Naive thymus-derived CD4-positive, alpha-beta T cell (primary cell): Measurements from ENCODE around the gene PTGES. TPM values are rescaled to one million over a fixed set of nuclear protein-coding genes. Genes with fewer than 3 reads are reported as not detected.
A peak's percentile ranks its signal among the peaks of the same experiment; 100 is the strongest.

Source experiments
- ATAC-seq: fragments of 150-1000 bp; cut with Tn5 transposase; 2 replicates; pipeline ENCODE4 v1.10.0; 2021; ENCODE audit warnings: mild to moderate bottlenecking, moderate library complexity
- CTCF ChIA-PET: fragments of 350-600 bp; sonication (Branson Sonifier 250); formaldehyde crosslinking; loops from one replicate; lab custom pipeline; 2021; ENCODE audit warnings: antibody characterized with exemption; lab: Charles Lee
- POLR2A ChIA-PET: fragments of 350-600 bp; sonication (Branson Sonifier 250); formaldehyde crosslinking; loops from one replicate; lab custom pipeline; 2021; ENCODE audit warnings: antibody characterized with exemption, inconsistent platforms; lab: Charles Lee
- DNase-seq, 9 donors: peaks; one replicate each; pipeline versions ENCODE4 v3.0.0 to v3.0.0-alpha.2; 2020 to 2022; ENCODE audit warnings: mixed read lengths in 1 of 9
- H3K27ac ChIP-seq: one replicate; pipeline ENCODE4 v1.7.0; 2013; ENCODE audit warnings: mild to moderate bottlenecking, low read depth, low read length, moderate library complexity
- H3K27me3 ChIP-seq, 2 donors: one replicate each; pipeline ENCODE4 v1.7.0; 2013; ENCODE audit warnings: low read length in 2 of 2, mild to moderate bottlenecking in 2 of 2, moderate library complexity in 2 of 2; ENCODE audit not compliant: control insufficient read depth in 2 of 2, insufficient read depth in 2 of 2
- H3K36me3 ChIP-seq, 3 experiments: 1 replicate in 2 of 3; 2 replicates in 1 of 3; pipeline ENCODE4 v1.7.0; 2013; ENCODE audit warnings: low read length in 3 of 3, mild to moderate bottlenecking in 3 of 3, moderate library complexity in 1 of 3; ENCODE audit not compliant: insufficient read depth in 3 of 3, control insufficient read depth in 2 of 3
- H3K4me1 ChIP-seq, 2 donors: one replicate each; pipeline ENCODE4 v1.7.0; 2013; ENCODE audit warnings: low read length in 2 of 2, mild to moderate bottlenecking in 2 of 2, moderate library complexity in 1 of 2; ENCODE audit not compliant: control insufficient read depth in 2 of 2, insufficient read depth in 2 of 2
- H3K4me3 ChIP-seq: 2 replicates; pipeline ENCODE4 v1.7.0; 2013; ENCODE audit warnings: mild to moderate bottlenecking, low read length
- H3K9me3 ChIP-seq, 3 experiments: 1 replicate in 2 of 3; 2 replicates in 1 of 3; pipeline ENCODE4 v1.7.0; 2013; ENCODE audit warnings: low read length in 3 of 3; ENCODE audit not compliant: control insufficient read depth in 2 of 3
- H3K27ac Mint-ChIP-seq, 9 donors: one replicate each; pipeline ENCODE4 v1.8.0; 2020 to 2022; ENCODE audit warnings: mixed read lengths in 9 of 9, mild to moderate bottlenecking in 8 of 9, moderate library complexity in 5 of 9, inconsistent platforms in 2 of 9
- H3K27me3 Mint-ChIP-seq, 5 donors: one replicate each; pipeline ENCODE4 v1.8.0; 2021 to 2022; ENCODE audit warnings: mixed read lengths in 5 of 5, mild to moderate bottlenecking in 1 of 5
- H3K36me3 Mint-ChIP-seq, 5 donors: one replicate each; pipeline ENCODE4 v1.8.0; 2020 to 2022; ENCODE audit warnings: mixed read lengths in 5 of 5, mild to moderate bottlenecking in 3 of 5, inconsistent platforms in 1 of 5
- H3K4me1 Mint-ChIP-seq, 7 donors: one replicate each; pipeline ENCODE4 v1.8.0; 2020 to 2022; ENCODE audit warnings: mixed read lengths in 7 of 7, mild to moderate bottlenecking in 3 of 7, inconsistent platforms in 1 of 7
- H3K4me3 Mint-ChIP-seq, 10 donors: one replicate each; pipeline ENCODE4 v1.8.0; 2020 to 2022; ENCODE audit warnings: mild to moderate bottlenecking in 10 of 10, mixed read lengths in 10 of 10, moderate library complexity in 6 of 10, inconsistent platforms in 2 of 10
- H3K9me3 Mint-ChIP-seq, 11 donors: one replicate each; pipeline ENCODE4 v1.8.0; 2020 to 2022; ENCODE audit warnings: mixed read lengths in 11 of 11, mild to moderate bottlenecking in 4 of 11, inconsistent platforms in 1 of 11, moderate library complexity in 1 of 11
- intact Hi-C, 2 donors: fragments of 100-400 bp; cut with micrococcal nuclease; formaldehyde crosslinking; loops; one replicate each; pipeline ENCODE4 v1.15.1; 2023
- polyA plus RNA-seq, 2 donors: library from polyadenylated mRNA; unstranded; fragments of 300-500 nt; fragmentation: Illumina TruSeq; gene quantifications; one replicate each; pipeline ENCODE4 v1.2.3, GENCODE V29; 2021
- total RNA-seq, 6 experiments: library from RNA in 5 of 6; stranded (reverse) in 5 of 6; gene quantifications; 1 replicate in 5 of 6; 2 replicates in 1 of 6; pipeline ENCODE4 v1.2.3 and lab custom pipeline; 2021 to 2026

PTGES gene
- total and polyA plus RNA-seq, 7 experiments from 2014 or later: 0.19 to 1.1 (median 0.50) TPM; not detected in 4

DNA sequence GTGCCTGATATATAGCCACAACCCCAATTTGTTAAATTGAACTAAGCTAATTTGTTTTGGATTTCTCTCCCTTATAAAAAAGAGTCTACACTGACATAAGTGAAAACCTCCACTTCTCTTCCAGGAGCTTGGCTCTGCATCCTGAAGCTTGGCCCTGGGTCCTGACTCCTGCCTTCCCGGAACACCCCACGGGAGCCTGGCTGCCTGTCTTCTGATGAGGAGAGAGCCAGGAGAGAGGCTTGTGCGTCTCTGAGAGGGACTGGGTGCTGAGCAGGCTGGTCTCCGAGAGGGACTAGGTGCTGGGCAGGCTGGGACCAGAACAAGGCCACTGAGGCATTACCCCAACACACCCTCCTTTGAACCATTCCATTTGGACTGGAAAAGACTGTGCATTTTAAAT, 6.5 kb upstream of the PTGES start:
- POLR2A ChIA-PET: no interaction called here
- Mint-ChIP-seq H3K4me3 (no peak overlapping the region), H3K36me3 (no peaks in the 10 kb centered on the region), H3K4me1 (peaks cover 0 to 25% (median 15%) of the 10 kb centered on the region in 7 donors), H3K27ac (peak overlapping the region in 1 of 9 donors; percentile 49), H3K9me3 (no peaks in the 10 kb centered on the region), H3K27me3 (peaks cover 0 to 7% (median 0%) of the 10 kb centered on the region in 5 donors)
- Histone ChIP-seq H3K9me3 (no peaks in the 10 kb centered on the region), H3K4me1 (no peaks in the 10 kb centered on the region), H3K4me3 (no peak overlapping the region), H3K36me3 (no peaks in the 10 kb centered on the region), H3K27ac (no peak overlapping the region), H3K27me3 (no peaks in the 10 kb centered on the region)
- intact Hi-C loops: no loop called here
- ATAC-seq (no peak), DNase-seq (no peak)
- CTCF ChIA-PET: interaction anchor here (0.6 to 1.0 kb wide), 2 partner anchors 24 to 296 kb away, joined by 3 read pairs; no protein-coding TSS in a partner anchor

DNA sequence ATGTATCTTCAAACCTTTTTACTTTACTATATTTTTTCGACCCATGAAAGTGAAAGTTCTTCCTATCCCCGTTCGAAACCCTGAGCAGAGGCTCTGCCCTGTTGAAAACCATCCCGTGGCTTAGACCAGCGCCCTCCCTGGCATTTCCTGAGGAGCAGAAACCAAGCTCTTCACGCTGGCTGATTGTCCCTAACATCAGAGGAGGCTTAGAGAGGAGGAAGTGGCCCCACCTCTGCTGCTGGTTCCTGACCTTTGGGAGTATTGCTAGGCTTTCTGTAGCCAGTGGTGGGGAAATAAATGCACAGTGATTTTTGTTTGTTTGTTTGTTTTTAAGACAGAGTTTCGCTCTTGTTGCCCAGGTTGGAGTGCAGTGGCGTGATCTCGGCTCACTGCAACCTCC, 4.2 kb upstream of the PTGES start:
- ChIA-PET CTCF (no interaction called here), POLR2A (interaction anchor here (1.0 kb wide), 1 partner anchor 20 kb away, joined by 8 read pairs; no protein-coding TSS in a partner anchor)
- Histone ChIP-seq H3K4me1 (peaks cover 0 to 6% of the 10 kb centered on the region in 2 donors), H3K27me3 (no peaks in the 10 kb centered on the region), H3K4me3 (no peak overlapping the region), H3K9me3 (no peaks in the 10 kb centered on the region), H3K36me3 (no peaks in the 10 kb centered on the region), H3K27ac (no peak overlapping the region)
- H3K9me3 Mint-ChIP-seq: no peaks in the 10 kb centered on the region
- intact Hi-C loops: no loop called here
- H3K27ac Mint-ChIP-seq: peak overlapping the region in 6 of 9 donors; percentile 5 to 77 (median 60)
- peak overlapping the region; percentile 0 to 79 (median 63) for H3K4me3 Mint-ChIP-seq
- DNase-seq (peak in 1 of 9 donors; percentile 2), ATAC-seq (peak; percentile 77)
- no peaks in the 10 kb centered on the region for H3K36me3 Mint-ChIP-seq
- H3K4me1 Mint-ChIP-seq: peaks cover 9 to 42% (median 26%) of the 10 kb centered on the region in 7 donors
- H3K27me3 Mint-ChIP-seq: peaks cover 0 to 15% (median 5%) of the 10 kb centered on the region in 5 donors

DNA sequence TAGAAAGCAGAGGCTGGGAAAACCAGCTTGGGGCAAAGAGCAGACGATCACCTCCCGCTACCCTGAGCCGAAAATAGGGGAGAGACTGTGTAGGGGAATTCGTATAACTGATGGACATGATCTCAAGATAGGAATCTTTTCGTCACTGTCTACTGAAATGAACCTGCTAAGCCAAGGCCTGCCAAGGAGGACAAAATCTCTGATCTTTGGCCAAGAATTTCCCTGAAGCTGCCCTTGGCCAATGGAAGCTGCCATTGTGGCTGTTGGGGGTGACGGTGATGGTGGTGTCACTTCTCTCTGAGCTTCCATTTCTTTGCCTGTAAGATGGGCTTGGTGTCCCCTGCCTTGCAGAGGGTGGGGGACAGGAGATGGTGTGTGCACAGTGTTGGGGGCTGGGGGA, 3.3 kb upstream of the PTGES start:
- ATAC-seq: no peak
- CTCF ChIA-PET: no interaction called here
- peak overlapping the region in 1 of 10 donors; percentile 45 for H3K4me3 Mint-ChIP-seq

DNA sequence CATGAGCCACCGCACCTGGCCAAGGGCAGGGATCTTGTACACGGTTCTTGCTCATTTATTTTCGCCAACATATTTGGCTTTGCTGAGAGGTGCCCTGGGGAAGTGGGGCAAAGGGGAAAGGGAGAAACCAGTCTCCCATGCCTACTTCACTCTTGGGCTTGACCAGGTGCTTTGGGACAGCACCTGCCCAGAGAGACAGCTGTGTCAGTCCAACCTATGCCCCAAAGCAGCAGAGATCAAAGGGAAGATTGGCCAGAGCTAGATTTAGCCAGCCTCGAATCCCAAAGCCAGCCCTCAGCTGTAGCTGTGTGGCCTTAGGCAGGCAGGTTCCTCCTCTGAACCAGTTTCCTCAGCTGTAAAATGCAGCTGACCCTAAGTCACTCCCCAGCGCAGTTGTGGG, 2.3 kb upstream of the PTGES start:
- no peaks in the 10 kb centered on the region for H3K36me3 ChIP-seq
- no peak for ATAC-seq
- no peaks in the 10 kb centered on the region for H3K9me3 ChIP-seq
- no peak overlapping the region for H3K27ac ChIP-seq
- DNase-seq: no peak
- no peak overlapping the region for H3K4me3 Mint-ChIP-seq
- POLR2A ChIA-PET: no interaction called here
- no peaks in the 10 kb centered on the region for H3K27me3 ChIP-seq
- no peak overlapping the region for H3K4me3 ChIP-seq
- H3K27me3 Mint-ChIP-seq: peaks cover 0 to 15% (median 5%) of the 10 kb centered on the region in 5 donors
- intact Hi-C loops: no loop called here
- no peaks in the 10 kb centered on the region for H3K36me3 Mint-ChIP-seq
- peaks cover 9 to 44% (median 26%) of the 10 kb centered on the region in 7 donors for H3K4me1 Mint-ChIP-seq
- CTCF ChIA-PET: no interaction called here
- no peaks in the 10 kb centered on the region for H3K9me3 Mint-ChIP-seq
- H3K4me1 ChIP-seq: peaks cover 0 to 6% of the 10 kb centered on the region in 2 donors
- no peak overlapping the region for H3K27ac Mint-ChIP-seq

More for the DNA sequence above, 3.3 kb upstream of the PTGES start:
- Histone ChIP-seq H3K36me3 (no peaks in the 10 kb centered on the region), H3K9me3 (no peaks in the 10 kb centered on the region), H3K27ac (no peak overlapping the region), H3K27me3 (no peaks in the 10 kb centered on the region), H3K4me3 (no peak overlapping the region), H3K4me1 (peaks cover 0 to 6% of the 10 kb centered on the region in 2 donors)
- Mint-ChIP-seq H3K4me1 (peaks cover 9 to 44% (median 26%) of the 10 kb centered on the region in 7 donors), H3K9me3 (no peaks in the 10 kb centered on the region), H3K27ac (no peak overlapping the region), H3K27me3 (peaks cover 0 to 15% (median 5%) of the 10 kb centered on the region in 5 donors), H3K36me3 (no peaks in the 10 kb centered on the region)
- POLR2A ChIA-PET: interaction anchor here (0.6 kb wide), 1 partner anchor 321 kb away, joined by 3 read pairs; no protein-coding TSS in a partner anchor
- no peak for DNase-seq
- intact Hi-C loops: no loop called here

DNA sequence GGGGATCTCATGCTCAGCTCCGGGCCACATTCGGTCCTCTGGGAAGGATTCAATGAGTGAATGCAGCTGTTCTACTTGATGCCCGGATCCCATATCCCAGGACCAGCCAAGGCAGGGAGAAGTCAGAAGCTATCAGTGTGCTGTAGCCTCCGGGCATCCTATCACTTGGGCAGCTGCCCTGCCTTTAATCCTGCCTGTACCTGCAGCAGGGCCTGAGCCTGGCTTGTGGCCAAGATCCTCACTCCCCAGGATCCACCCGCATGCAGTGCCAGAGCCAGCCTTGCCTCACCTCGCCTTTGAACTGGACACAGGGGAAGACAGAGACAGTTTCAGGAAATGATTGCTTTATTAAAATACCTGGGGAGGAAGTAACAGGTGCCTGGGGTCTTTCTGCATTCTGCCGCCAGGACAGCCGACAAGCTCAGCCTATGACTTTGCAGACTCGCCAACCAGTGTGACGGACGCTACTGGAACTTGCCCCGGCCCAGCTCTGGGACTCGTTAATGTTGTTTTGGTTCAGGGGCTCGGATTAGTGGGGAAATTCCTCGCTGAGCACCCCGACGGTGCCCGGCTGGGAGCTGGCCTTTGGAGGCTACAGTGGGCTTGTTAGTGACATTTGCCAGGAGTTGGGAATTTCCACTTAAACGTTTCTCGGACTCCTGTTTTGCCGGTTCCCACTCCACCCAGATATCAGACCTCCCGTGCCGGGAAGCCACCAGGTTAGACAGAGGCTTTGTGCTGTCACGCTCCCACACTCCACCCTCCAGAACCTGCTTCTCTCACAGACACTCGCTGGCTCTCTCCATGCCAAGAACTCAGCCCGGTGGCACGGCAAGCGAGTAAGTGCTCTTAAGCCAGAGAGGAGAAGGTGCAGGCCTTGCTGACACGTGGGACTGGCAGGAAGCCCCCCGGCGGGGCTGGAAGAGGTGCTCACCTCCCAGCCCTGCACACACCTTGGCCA, 721 bp downstream of the PTGES start:
- Mint-ChIP-seq H3K27ac (peak overlapping the region in 3 of 9 donors; percentile 10 to 62 (median 20)), H3K27me3 (peaks cover 0 to 13% (median 0%) of the 10 kb centered on the region in 5 donors), H3K36me3 (no peaks in the 10 kb centered on the region), H3K4me1 (peaks cover 9 to 31% (median 15%) of the 10 kb centered on the region in 7 donors), H3K9me3 (no peaks in the 10 kb centered on the region), H3K4me3 (peak overlapping the region in 7 of 10 donors; percentile 7 to 76 (median 50))
- ChIA-PET CTCF (interaction anchor here (0.6 kb wide), 1 partner anchor 34 kb away, joined by 3 read pairs; no protein-coding TSS in a partner anchor), POLR2A (no interaction called here)
- Histone ChIP-seq H3K9me3 (no peaks in the 10 kb centered on the region), H3K36me3 (no peaks in the 10 kb centered on the region), H3K27me3 (no peaks in the 10 kb centered on the region), H3K4me1 (peaks cover 0 to 6% of the 10 kb centered on the region in 2 donors), H3K4me3 (no peak overlapping the region), H3K27ac (no peak overlapping the region)
- intact Hi-C loops: no loop called here
- ATAC-seq: no peak
- DNase-seq: no peak

DNA sequence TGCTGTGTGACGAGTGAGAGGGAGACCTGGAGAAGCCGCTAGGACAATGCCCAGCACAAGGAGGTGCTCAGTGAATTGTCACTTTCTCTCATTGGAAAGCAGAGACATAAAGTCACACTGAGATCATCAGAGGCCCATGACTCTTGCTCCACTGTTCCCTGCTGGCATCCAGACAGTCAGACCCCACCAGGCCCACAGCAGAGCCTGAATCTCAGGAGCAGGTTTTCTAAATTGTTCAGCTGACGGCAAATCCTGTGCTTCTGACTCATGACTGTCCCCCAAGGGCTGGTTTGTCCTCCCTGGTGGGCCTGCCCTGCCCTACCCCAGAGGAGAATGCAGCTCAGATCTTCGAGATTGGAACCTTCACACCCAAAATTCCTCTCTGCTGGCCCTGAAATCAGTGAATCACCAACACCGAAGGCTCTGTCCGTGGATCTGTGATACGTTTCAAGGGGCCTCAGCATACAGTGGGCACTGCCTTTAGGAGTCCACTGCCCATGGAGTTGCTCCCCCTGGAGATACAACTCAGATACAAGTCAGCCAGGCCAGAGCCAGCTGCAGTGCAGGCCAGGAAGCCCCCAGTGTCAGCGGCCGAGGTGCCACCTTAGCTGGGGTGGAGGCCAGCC, 2.7 kb downstream of the PTGES start:
- ChIA-PET CTCF (interaction anchor here (0.6 kb wide), 1 partner anchor 403 kb away, joined by 4 read pairs; no protein-coding TSS in a partner anchor), POLR2A (no interaction called here)
- Mint-ChIP-seq H3K27me3 (peaks cover 0 to 11% (median 0%) of the 10 kb centered on the region in 5 donors), H3K36me3 (no peaks in the 10 kb centered on the region), H3K4me3 (no peak overlapping the region), H3K27ac (no peak overlapping the region), H3K9me3 (no peaks in the 10 kb centered on the region), H3K4me1 (peaks cover 6 to 19% (median 11%) of the 10 kb centered on the region in 7 donors)
- H3K27me3 ChIP-seq: no peaks in the 10 kb centered on the region
- H3K4me3 ChIP-seq: no peak overlapping the region
- H3K9me3 ChIP-seq: no peaks in the 10 kb centered on the region
- ATAC-seq (no peak), DNase-seq (no peak)
- H3K27ac ChIP-seq: no peak overlapping the region
- intact Hi-C loops: no loop called here
- peaks cover 0 to 6% of the 10 kb centered on the region in 2 donors for H3K4me1 ChIP-seq
- H3K36me3 ChIP-seq: no peaks in the 10 kb centered on the region
